CD4-positive, alpha-beta memory T cell (primary cell): ENCODE data around the gene INPP4A. TPM values are rescaled to one million over a fixed set of nuclear protein-coding genes. Genes with fewer than 3 reads are reported as not detected.

Source experiments
- CTCF ChIA-PET: fragments of 350-600 bp; sonication (Branson Sonifier 250); formaldehyde crosslinking; loops from one replicate; lab custom pipeline; 2021; ENCODE audit warnings: inconsistent platforms; ENCODE audit not compliant: partially characterized antibody; lab: Charles Lee
- POLR2A ChIA-PET: fragments of 350-600 bp; sonication (Branson Sonifier 250); formaldehyde crosslinking; loops from one replicate; lab custom pipeline; 2021; ENCODE audit not compliant: partially characterized antibody; lab: Charles Lee
- DNase-seq, 5 donors: peaks; one replicate each; pipeline versions ENCODE4 v3.0.0 to v3.0.0-alpha.2; 2020 to 2022; ENCODE audit warnings: mixed read lengths in 1 of 5
- H3K27ac ChIP-seq: one replicate; pipeline ENCODE4 v1.7.0; 2013; ENCODE audit warnings: low read depth, low read length
- H3K27me3 ChIP-seq: 2 replicates; pipeline ENCODE4 v1.7.0; 2013; ENCODE audit warnings: mild to moderate bottlenecking, low read length, moderate library complexity; ENCODE audit not compliant: insufficient read depth
- H3K36me3 ChIP-seq: 2 replicates; pipeline ENCODE4 v1.7.0; 2013; ENCODE audit warnings: mild to moderate bottlenecking, low read length, moderate library complexity; ENCODE audit not compliant: insufficient read depth
- H3K4me1 ChIP-seq: 2 replicates; pipeline ENCODE4 v1.7.0; 2013; ENCODE audit warnings: mild to moderate bottlenecking, low read length, moderate library complexity; ENCODE audit not compliant: insufficient read depth
- H3K4me3 ChIP-seq, 2 donors: one replicate each; pipeline ENCODE4 v1.7.0; 2013; ENCODE audit warnings: low read length in 2 of 2, mild to moderate bottlenecking in 1 of 2
- H3K9me3 ChIP-seq, 2 donors: one replicate each; pipeline ENCODE4 v1.7.0; 2013; ENCODE audit warnings: low read length in 2 of 2, control low read depth in 1 of 2; ENCODE audit not compliant: control insufficient read depth in 1 of 2
- H3K27ac Mint-ChIP-seq, 7 donors: one replicate each; pipeline ENCODE4 v1.8.0; 2020 to 2021; ENCODE audit warnings: mixed read lengths in 7 of 7, mild to moderate bottlenecking in 6 of 7, inconsistent platforms in 3 of 7, moderate library complexity in 3 of 7
- H3K27me3 Mint-ChIP-seq, 2 donors: one replicate each; pipeline ENCODE4 v1.8.0; 2020 to 2021; ENCODE audit warnings: mixed read lengths in 2 of 2
- H3K36me3 Mint-ChIP-seq, 2 donors: one replicate each; pipeline ENCODE4 v1.8.0; 2020 to 2021; ENCODE audit warnings: mixed read lengths in 2 of 2, inconsistent platforms in 1 of 2, mild to moderate bottlenecking in 1 of 2
- H3K4me1 Mint-ChIP-seq, 4 donors: one replicate each; pipeline ENCODE4 v1.8.0; 2020 to 2021; ENCODE audit warnings: mixed read lengths in 4 of 4, mild to moderate bottlenecking in 1 of 4
- H3K4me3 Mint-ChIP-seq, 8 donors: one replicate each; pipeline ENCODE4 v1.8.0; 2020 to 2021; ENCODE audit warnings: mixed read lengths in 8 of 8, mild to moderate bottlenecking in 7 of 8, moderate library complexity in 6 of 8, inconsistent platforms in 3 of 8
- H3K9me3 Mint-ChIP-seq, 8 donors: one replicate each; pipeline ENCODE4 v1.8.0; 2020 to 2021; ENCODE audit warnings: mixed read lengths in 8 of 8, mild to moderate bottlenecking in 5 of 8, inconsistent platforms in 3 of 8, moderate library complexity in 1 of 8
- intact Hi-C: fragments of 100-400 bp; cut with micrococcal nuclease; formaldehyde crosslinking; loops from one replicate; pipeline ENCODE4 v1.15.1; 2023
- polyA plus RNA-seq, 2 donors: library from polyadenylated mRNA; unstranded; fragments of 300-500 nt; fragmentation: Illumina TruSeq; gene quantifications; one replicate each; pipeline ENCODE4 v1.2.3, GENCODE V29; 2021
- total RNA-seq, 2 experiments: library from RNA; stranded (reverse); gene quantifications; one replicate each; pipeline ENCODE4 v1.2.3, GENCODE V29; 2021

INPP4A gene
- total and polyA plus RNA-seq, 4 experiments from 2014 or later: 30.5 to 133 (median 91.9) TPM

DNA sequence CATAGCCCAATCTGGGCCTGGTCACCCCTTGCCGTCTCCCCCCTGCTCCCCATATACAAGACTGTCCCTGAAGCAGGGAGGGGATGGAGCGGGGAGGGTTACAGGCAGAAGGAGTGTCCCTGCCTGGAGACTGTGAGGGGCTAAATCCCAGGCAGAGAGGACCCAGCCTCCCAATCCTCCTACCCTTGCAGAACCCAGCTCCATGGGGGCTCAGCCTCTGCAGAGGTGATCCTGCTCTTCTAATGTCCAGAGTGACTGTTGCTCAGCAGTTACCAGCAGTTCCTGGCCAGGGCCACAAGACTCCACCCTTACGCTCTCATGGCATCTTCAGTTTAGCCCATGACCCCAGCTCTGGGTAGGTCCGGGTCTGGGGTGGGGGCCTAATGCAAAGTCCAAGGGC, 105.5 kb downstream of the INPP4A start:
- H3K9me3 ChIP-seq: no peaks in the 10 kb centered on the region
- POLR2A ChIA-PET: no interaction called here
- CTCF ChIA-PET: no interaction called here
- H3K4me1 ChIP-seq: peaks cover 41% of the 10 kb centered on the region
- H3K4me3 ChIP-seq: no peak overlapping the region
- peak overlapping the region in 6 of 7 donors; percentile 31 to 90 (median 69) for H3K27ac Mint-ChIP-seq
- H3K27me3 Mint-ChIP-seq: no peaks in the 10 kb centered on the region
- H3K27ac ChIP-seq: no peak overlapping the region
- H3K4me1 Mint-ChIP-seq: peaks cover 26 to 63% (median 37%) of the 10 kb centered on the region in 4 donors
- H3K27me3 ChIP-seq: no peaks in the 10 kb centered on the region
- no peaks in the 10 kb centered on the region for H3K9me3 Mint-ChIP-seq
- no peak for DNase-seq
- peak overlapping the region in 1 of 8 donors; percentile 44 for H3K4me3 Mint-ChIP-seq
- intact Hi-C loops: no loop called here
- peaks cover 65% of the 10 kb centered on the region for H3K36me3 ChIP-seq
- H3K36me3 Mint-ChIP-seq: peaks cover 60 to 85% of the 10 kb centered on the region in 2 donors

GRCh38 chr2:98551316-98551715, 106.7 kb downstream of the INPP4A start:
- POLR2A ChIA-PET: no interaction called here

GRCh38 chr2:98552499-98553179, 108.0 kb downstream of the INPP4A start:
- no peaks in the 10 kb centered on the region for H3K27me3 Mint-ChIP-seq
- no peaks in the 10 kb centered on the region for H3K9me3 Mint-ChIP-seq
- no peak overlapping the region for H3K27ac ChIP-seq

More at GRCh38 chr2:98551316-98551715, 106.7 kb downstream of the INPP4A start:
- no peak overlapping the region for H3K4me3 ChIP-seq
- no peaks in the 10 kb centered on the region for H3K27me3 ChIP-seq
- Mint-ChIP-seq H3K9me3 (no peaks in the 10 kb centered on the region), H3K27me3 (no peaks in the 10 kb centered on the region), H3K36me3 (peaks cover 60 to 84% of the 10 kb centered on the region in 2 donors), H3K4me1 (peaks cover 28 to 51% (median 38%) of the 10 kb centered on the region in 4 donors), H3K4me3 (peak overlapping the region in 3 of 8 donors; percentile 1 to 41 (median 30)), H3K27ac (peak overlapping the region; percentile 58 to 92 (median 76))
- H3K36me3 ChIP-seq: peaks cover 64% of the 10 kb centered on the region
- peak; percentile 15 to 56 (median 37) for DNase-seq
- CTCF ChIA-PET: interaction anchor here (1.3 kb wide), 1 partner anchor 18 kb away, joined by 4 read pairs; no protein-coding TSS in a partner anchor
- intact Hi-C loops: no loop called here
- H3K9me3 ChIP-seq: no peaks in the 10 kb centered on the region
- peak overlapping the region; percentile 7 for H3K27ac ChIP-seq
- peaks cover 41% of the 10 kb centered on the region for H3K4me1 ChIP-seq

GRCh38 chr2:98554116-98554861, 109.6 kb downstream of the INPP4A start:
- Histone ChIP-seq H3K9me3 (no peaks in the 10 kb centered on the region), H3K4me1 (peaks cover 18% of the 10 kb centered on the region), H3K4me3 (no peak overlapping the region), H3K27ac (no peak overlapping the region), H3K36me3 (peaks cover 68% of the 10 kb centered on the region), H3K27me3 (no peaks in the 10 kb centered on the region)
- CTCF ChIA-PET: no interaction called here
- intact Hi-C loops: no loop called here
- POLR2A ChIA-PET: no interaction called here
- no peak overlapping the region for H3K4me3 Mint-ChIP-seq
- DNase-seq: no peak
- H3K27me3 Mint-ChIP-seq: no peaks in the 10 kb centered on the region
- H3K9me3 Mint-ChIP-seq: no peaks in the 10 kb centered on the region
- H3K36me3 Mint-ChIP-seq: peaks cover 54 to 83% of the 10 kb centered on the region in 2 donors
- H3K4me1 Mint-ChIP-seq: peaks cover 15 to 42% (median 30%) of the 10 kb centered on the region in 4 donors
- peak overlapping the region in 5 of 7 donors; percentile 39 to 75 (median 63) for H3K27ac Mint-ChIP-seq

More at GRCh38 chr2:98552499-98553179, 108.0 kb downstream of the INPP4A start:
- intact Hi-C loops: no loop called here
- Mint-ChIP-seq H3K27ac (peak overlapping the region in 4 of 7 donors; percentile 24 to 81 (median 66)), H3K4me3 (no peak overlapping the region), H3K36me3 (peaks cover 51 to 81% of the 10 kb centered on the region in 2 donors), H3K4me1 (peaks cover 21 to 38% (median 29%) of the 10 kb centered on the region in 4 donors)
- Histone ChIP-seq H3K4me1 (peaks cover 32% of the 10 kb centered on the region), H3K36me3 (peaks cover 64% of the 10 kb centered on the region), H3K9me3 (no peaks in the 10 kb centered on the region), H3K4me3 (no peak overlapping the region), H3K27me3 (no peaks in the 10 kb centered on the region)
- ChIA-PET CTCF (no interaction called here), POLR2A (no interaction called here)
- no peak for DNase-seq

- H3K36me3 ChIP-seq: peaks cover 81% of the 10 kb centered on the region
- CTCF ChIA-PET: no interaction called here
- DNase-seq: no peak
- Mint-ChIP-seq H3K27me3 (no peaks in the 10 kb centered on the region), H3K4me1 (peaks cover 11 to 39% (median 28%) of the 10 kb centered on the region in 4 donors), H3K4me3 (no peak overlapping the region), H3K9me3 (no peaks in the 10 kb centered on the region), H3K27ac (peak overlapping the region in 4 of 7 donors; percentile 36 to 68 (median 55)), H3K36me3 (peaks cover 54 to 90% of the 10 kb centered on the region in 2 donors)
- H3K9me3 ChIP-seq: no peaks in the 10 kb centered on the region
- H3K27me3 ChIP-seq: no peaks in the 10 kb centered on the region
- no peak overlapping the region for H3K27ac ChIP-seq
- intact Hi-C loops: no loop called here
- peaks cover 8% of the 10 kb centered on the region for H3K4me1 ChIP-seq
- no peak overlapping the region for H3K4me3 ChIP-seq
- POLR2A ChIA-PET: no interaction called here
Measured at GRCh38 chr2:98555696-98556095, 111.0 kb downstream of the INPP4A start.

DNA sequence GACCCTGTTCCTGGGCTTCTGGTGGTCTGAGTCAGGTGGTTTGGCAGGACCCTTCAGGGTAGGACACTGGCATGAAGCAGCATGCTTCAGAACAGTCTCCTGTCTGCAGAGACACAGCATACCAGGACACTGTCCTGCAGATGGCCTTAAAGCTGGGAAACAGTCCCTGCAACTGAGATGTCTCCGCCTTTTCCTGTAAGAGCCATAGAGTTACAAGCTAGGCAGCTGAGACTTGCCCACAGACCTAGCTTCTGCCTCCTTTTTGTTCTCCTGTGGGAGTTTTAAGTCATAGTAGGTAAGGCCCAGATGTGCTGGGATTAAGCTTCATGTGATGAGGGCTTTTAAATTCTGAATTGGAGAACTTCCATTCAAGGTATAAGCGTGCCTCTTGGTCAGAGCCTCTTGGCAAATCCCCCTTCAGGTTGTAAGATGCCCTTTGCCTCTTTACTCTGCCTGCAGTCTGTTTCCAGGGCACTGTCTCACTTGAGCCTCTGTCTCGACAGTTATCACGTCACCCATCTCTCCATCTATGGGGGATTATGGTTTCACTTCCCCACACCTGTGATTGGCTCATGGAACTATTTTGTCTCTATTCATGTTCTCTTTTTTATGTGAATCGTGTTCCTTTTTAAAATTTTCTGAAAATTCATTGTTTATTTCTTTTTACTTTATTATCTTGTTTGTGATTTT, 111.8 kb downstream of the INPP4A start:
- peaks cover 58 to 91% of the 10 kb centered on the region in 2 donors for H3K36me3 Mint-ChIP-seq
- intact Hi-C loops: no loop called here
- no peak overlapping the region for H3K27ac ChIP-seq
- DNase-seq: no peak
- H3K27me3 Mint-ChIP-seq: no peaks in the 10 kb centered on the region
- POLR2A ChIA-PET: interaction anchor here (0.9 kb wide), 1 partner anchor 15 kb away, joined by 3 read pairs; no protein-coding TSS in a partner anchor
- H3K4me3 ChIP-seq: no peak overlapping the region
- H3K9me3 ChIP-seq: no peaks in the 10 kb centered on the region
- H3K4me1 ChIP-seq: no peaks in the 10 kb centered on the region
- H3K27ac Mint-ChIP-seq: peak overlapping the region in 5 of 7 donors; percentile 32 to 68 (median 35)
- CTCF ChIA-PET: interaction anchor here (1.1 to 1.2 kb wide), 2 partner anchors 12 to 281 kb away, joined by 3 to 6 read pairs; no protein-coding TSS in a partner anchor
- peaks cover 7 to 31% (median 22%) of the 10 kb centered on the region in 4 donors for H3K4me1 Mint-ChIP-seq
- H3K27me3 ChIP-seq: no peaks in the 10 kb centered on the region
- H3K9me3 Mint-ChIP-seq: no peaks in the 10 kb centered on the region
- H3K36me3 ChIP-seq: peaks cover 83% of the 10 kb centered on the region
- H3K4me3 Mint-ChIP-seq: no peak overlapping the region
